ENCODE data around the gene SSBP3.

GRCh38 chr1:54274448-54274847 is 131.7 kb downstream of the SSBP3 start:
- TF ChIP-seq POLR2AphosphoS5 (IDR thresholded peaks at IDR 0.05; ENCODE audit: low read depth, low read length): no peak
- no peak for TF ChIP-seq REST (IDR thresholded peaks at IDR 0.05; ENCODE audit: insufficient read depth in 1 of 2, low read depth in 2 of 2, low read length in 2 of 2)
- TF ChIP-seq SIN3A (IDR thresholded peaks at IDR 0.05; ENCODE audit: borderline replicate concordance, insufficient read depth, low read length): no peak
- TF ChIP-seq TAF1 (IDR thresholded peaks at IDR 0.05; ENCODE audit: borderline replicate concordance, insufficient read depth, low read length): no peak
- no peak for TF ChIP-seq FOXP2 (optimal IDR thresholded peaks at IDR 0.05; ENCODE audit: borderline replicate concordance, extremely low read depth, extremely low read length, insufficient read depth)

Data from PFSK-1 (cell line).